Fibroblast of skin of left quadriceps (primary cell): Measurements from ENCODE around the gene MCCC2.
"Not testable (repeated sequence)": the region's sequence is repeated elsewhere in the genome, so short reads cannot be mapped to it uniquely, and the experiment has no call there.

Experiments used
- DNase-seq, 2 experiments: peaks; one replicate each; pipeline ENCODE4 v3.0.0-alpha.2; 2013; ENCODE audit warnings: low read depth in 2 of 2

The MCCC2 gene

GRCh38 chr5:71662381-71662780, 75.2 kb downstream of the MCCC2 start:
- no peak for DNase-seq

GRCh38 chr5:71663191-71663969, 76.2 kb downstream of the MCCC2 start:
- no peak for DNase-seq

- not testable (repeated sequence) for DNase-seq
These were observed 77.5 kb downstream of the MCCC2 start for GRCh38 chr5:71664615-71665014.

GRCh38 chr5:71666321-71666720, 79.2 kb downstream of the MCCC2 start:
- no peak for DNase-seq

- DNase-seq, result no peak
These were observed 90.8 kb downstream of the MCCC2 start for GRCh38 chr5:71677977-71678376.

- DNase-seq, result no peak
These were observed 92.6 kb downstream of the MCCC2 start for GRCh38 chr5:71679714-71680113.

- DNase-seq, result no peak
These were observed 93.4 kb downstream of the MCCC2 start for GRCh38 chr5:71680510-71680909.

- DNase-seq, result no peak
These were observed 94.2 kb downstream of the MCCC2 start for GRCh38 chr5:71681296-71681695.

GRCh38 chr5:71684309-71684708, 97.2 kb downstream of the MCCC2 start:
- DNase-seq, result no peak

- no peak for DNase-seq
These were observed 106.8 kb downstream of the MCCC2 start for GRCh38 chr5:71693828-71694427.

- no peak for DNase-seq
These were observed 107.9 kb downstream of the MCCC2 start for GRCh38 chr5:71695071-71695470.

GRCh38 chr5:71695595-71695994, 108.5 kb downstream of the MCCC2 start:
- DNase-seq, result no peak

- no peak for DNase-seq
These were observed 110.8 kb downstream of the MCCC2 start for GRCh38 chr5:71697967-71698366.

- DNase-seq, result no peak
These were observed 112.1 kb downstream of the MCCC2 start for GRCh38 chr5:71699233-71699632.

- no peak for DNase-seq
These were observed 112.6 kb downstream of the MCCC2 start for GRCh38 chr5:71699751-71700150.

- no peak for DNase-seq
These were observed 113.7 kb downstream of the MCCC2 start for GRCh38 chr5:71700803-71701202.

- DNase-seq, result no peak
These were observed 114.3 kb downstream of the MCCC2 start for GRCh38 chr5:71701407-71701806.

GRCh38 chr5:71703941-71704340, 116.8 kb downstream of the MCCC2 start:
- DNase-seq, result no peak

GRCh38 chr5:71705421-71705820, 118.3 kb downstream of the MCCC2 start:
- no peak for DNase-seq

- no peak for DNase-seq
These were observed 119.8 kb downstream of the MCCC2 start for GRCh38 chr5:71706906-71707305.
